Measurements from ENCODE around the gene ARRB1. TPM values are rescaled to one million over a fixed set of nuclear protein-coding genes. Genes with fewer than 3 reads are reported as not detected.
"Not testable (repeated sequence)": the region's sequence is repeated elsewhere in the genome, so short reads cannot be mapped to it uniquely, and the experiment has no call there.

Gene ARRB1
- total RNA-seq, 1 donor from 2014 or later, result 53.8 TPM

- no peak for TF ChIP-seq CTCF (conservative IDR thresholded peaks at IDR 0.05)
- DNase-seq (ENCODE audit: low read depth, low spot score), result no peak
- Mint-ChIP-seq H3K4me1 (no peaks in the 10 kb centered on the region), H3K36me3 (ENCODE audit: low read depth) (no peaks in the 10 kb centered on the region), H3K4me3 (no peak overlapping the region), H3K9me3 (no peaks in the 10 kb centered on the region), H3K27me3 (ENCODE audit: low read depth) (no peaks in the 10 kb centered on the region), H3K27ac (ENCODE audit: unreplicated experiment) (no peak overlapping the region)
Measured at GRCh38 chr11:75275581-75275980, 75.9 kb downstream of the ARRB1 start.

- H3K27me3 Mint-ChIP-seq (ENCODE audit: low read depth); DNase-seq (ENCODE audit: low read depth, low spot score); H3K36me3 Mint-ChIP-seq (ENCODE audit: low read depth); H3K4me1 Mint-ChIP-seq; H3K9me3 Mint-ChIP-seq; H3K4me3 Mint-ChIP-seq; H3K27ac Mint-ChIP-seq (ENCODE audit: unreplicated experiment): not testable (repeated sequence)
Measured at GRCh38 chr11:75274716-75275115, 76.7 kb downstream of the ARRB1 start.

GRCh38 chr11:75273411-75274391 lies 77.8 kb downstream of the ARRB1 start:
- Mint-ChIP-seq H3K4me3 (no peak overlapping the region), H3K27me3 (ENCODE audit: low read depth) (no peaks in the 10 kb centered on the region)

GRCh38 chr11:75272821-75273301 lies 78.6 kb downstream of the ARRB1 start:
- no peak for DNase-seq (ENCODE audit: low read depth, low spot score)

More at GRCh38 chr11:75273411-75274391, 77.8 kb downstream of the ARRB1 start:
- H3K27ac Mint-ChIP-seq (ENCODE audit: unreplicated experiment), result no peak overlapping the region
- DNase-seq (ENCODE audit: low read depth, low spot score), result no peak
- no peak for TF ChIP-seq CTCF (conservative IDR thresholded peaks at IDR 0.05)
- H3K36me3 Mint-ChIP-seq (ENCODE audit: low read depth), result no peaks in the 10 kb centered on the region
- no peaks in the 10 kb centered on the region for H3K4me1 Mint-ChIP-seq
- no peaks in the 10 kb centered on the region for H3K9me3 Mint-ChIP-seq

GRCh38 chr11:75272391-75272790 lies 79.1 kb downstream of the ARRB1 start:
- no peaks in the 10 kb centered on the region for H3K4me1 Mint-ChIP-seq
- H3K9me3 Mint-ChIP-seq, result no peaks in the 10 kb centered on the region
- no peaks in the 10 kb centered on the region for H3K36me3 Mint-ChIP-seq (ENCODE audit: low read depth)
- no peak for TF ChIP-seq CTCF (conservative IDR thresholded peaks at IDR 0.05)
- DNase-seq (ENCODE audit: low read depth, low spot score), result no peak
- no peak overlapping the region for H3K27ac Mint-ChIP-seq (ENCODE audit: unreplicated experiment)
- no peak overlapping the region for H3K4me3 Mint-ChIP-seq
- H3K27me3 Mint-ChIP-seq (ENCODE audit: low read depth), result no peaks in the 10 kb centered on the region

More at GRCh38 chr11:75272821-75273301, 78.6 kb downstream of the ARRB1 start:
- TF ChIP-seq CTCF (conservative IDR thresholded peaks at IDR 0.05), result no peak
- no peak overlapping the region for H3K4me3 Mint-ChIP-seq
- H3K27ac Mint-ChIP-seq (ENCODE audit: unreplicated experiment), result no peak overlapping the region
- no peaks in the 10 kb centered on the region for H3K27me3 Mint-ChIP-seq (ENCODE audit: low read depth)
- no peaks in the 10 kb centered on the region for H3K36me3 Mint-ChIP-seq (ENCODE audit: low read depth)
- no peaks in the 10 kb centered on the region for H3K9me3 Mint-ChIP-seq
- H3K4me1 Mint-ChIP-seq, result no peaks in the 10 kb centered on the region

- Mint-ChIP-seq H3K27me3 (ENCODE audit: low read depth) (no peaks in the 10 kb centered on the region), H3K4me1 (no peaks in the 10 kb centered on the region), H3K36me3 (ENCODE audit: low read depth) (no peaks in the 10 kb centered on the region), H3K9me3 (no peaks in the 10 kb centered on the region), H3K27ac (ENCODE audit: unreplicated experiment) (no peak overlapping the region), H3K4me3 (no peak overlapping the region)
- no peak for TF ChIP-seq CTCF (conservative IDR thresholded peaks at IDR 0.05)
- no peak for DNase-seq (ENCODE audit: low read depth, low spot score)
Measured at GRCh38 chr11:75271730-75272129, 79.7 kb downstream of the ARRB1 start.
